CD14-positive monocyte (primary cell): Measurements from ENCODE around the gene P2RY6. TPM values are rescaled to one million over a fixed set of nuclear protein-coding genes. Genes with fewer than 3 reads are reported as not detected.

ENCODE experiments used
- DNase-seq, 3 donors: peaks; one replicate each; pipeline ENCODE4 v3.0.0-alpha.2; 2011 to 2022
- H2AFZ ChIP-seq: 2 replicates; pipeline ENCODE4 v1.6.0; 2012; ENCODE audit warnings: mild to moderate bottlenecking, low read depth, low read length, inconsistent platforms; ENCODE audit not compliant: insufficient read depth, poor library complexity, severe bottlenecking
- H3K27ac ChIP-seq, 2 donors: 1 replicate in 1 of 2; 2 replicates in 1 of 2; pipeline ENCODE4 v1.5.1; 2012 to 2013; ENCODE audit warnings: low read length in 2 of 2, control low read depth in 1 of 2, inconsistent platforms in 1 of 2, low read depth in 1 of 2, mild to moderate bottlenecking in 1 of 2
- H3K27me3 ChIP-seq, 2 donors: one replicate each; pipeline versions ENCODE4 v1.6.0 to v1.6.1; 2011 to 2013; ENCODE audit warnings: low read length in 2 of 2; ENCODE audit not compliant: control insufficient read depth in 2 of 2, insufficient read depth in 2 of 2
- H3K36me3 ChIP-seq, 2 donors: replicated peaks in 1 of 2; 1 replicate in 1 of 2; 2 replicates in 1 of 2; pipeline versions ENCODE4 v1.5.1 to v1.6.1; 2012 to 2013; ENCODE audit warnings: low read length in 2 of 2, control low read depth in 1 of 2, inconsistent platforms in 1 of 2, mild to moderate bottlenecking in 1 of 2; ENCODE audit not compliant: insufficient read depth in 2 of 2, control insufficient read depth in 1 of 2
- H3K4me1 ChIP-seq, 2 donors: 1 replicate in 1 of 2; 2 replicates in 1 of 2; pipeline versions ENCODE4 v1.5.1 to v1.6.1; 2012 to 2013; ENCODE audit warnings: low read length in 2 of 2, control low read depth in 1 of 2, inconsistent platforms in 1 of 2, mild to moderate bottlenecking in 1 of 2, moderate library complexity in 1 of 2; ENCODE audit not compliant: insufficient read depth in 2 of 2, control insufficient read depth in 1 of 2
- H3K4me2 ChIP-seq: replicated peaks from 2 replicates; pipeline ENCODE3; 2012; ENCODE audit warnings: low read length, moderate library complexity, mild to moderate bottlenecking; ENCODE audit not compliant: poor library complexity, severe bottlenecking; ENCODE audit errors: extremely low read depth
- H3K4me3 ChIP-seq, 3 experiments: fragments of 200-600 bp in 1 of 3; sonication (generic) in 1 of 3; replicated peaks in 1 of 3; 1 replicate in 2 of 3; 2 replicates in 1 of 3; pipeline ENCODE4 v1.5.1; 2011 to 2013; ENCODE audit warnings: low read length in 3 of 3, mild to moderate bottlenecking in 3 of 3, control low read depth in 2 of 3, low read depth in 2 of 3, inconsistent platforms in 1 of 3, moderate library complexity in 1 of 3
- H3K79me2 ChIP-seq: 2 replicates; pipeline ENCODE4 v1.6.0; 2012; ENCODE audit warnings: mild to moderate bottlenecking, control low read depth, inconsistent platforms, low read length, moderate library complexity; ENCODE audit not compliant: insufficient read depth
- H3K9ac ChIP-seq: 2 replicates; pipeline ENCODE4 v1.6.0; 2017; ENCODE audit warnings: low read length, mild to moderate bottlenecking; ENCODE audit not compliant: insufficient read depth, poor library complexity, severe bottlenecking
- H3K9me3 ChIP-seq, 2 donors: replicated peaks in 1 of 2; 1 replicate in 1 of 2; 2 replicates in 1 of 2; pipeline versions ENCODE4 v1.5.1 to v1.6.1; 2012 to 2013; ENCODE audit warnings: low read length in 2 of 2, control low read depth in 1 of 2; ENCODE audit not compliant: control insufficient read depth in 1 of 2, insufficient read depth in 1 of 2
- H4K20me1 ChIP-seq: 2 replicates; pipeline ENCODE4 v1.6.0; 2012; ENCODE audit warnings: mild to moderate bottlenecking, low read length, control low read depth, moderate library complexity; ENCODE audit not compliant: insufficient read depth
- H3K27ac Mint-ChIP-seq, 7 donors: one replicate each; pipeline ENCODE4 v1.8.0; 2020; ENCODE audit warnings: mild to moderate bottlenecking in 7 of 7, mixed read lengths in 7 of 7, moderate library complexity in 6 of 7, inconsistent platforms in 2 of 7
- H3K27me3 Mint-ChIP-seq, 3 donors: one replicate each; pipeline ENCODE4 v1.8.0; 2021 to 2022; ENCODE audit warnings: low read depth in 3 of 3, mild to moderate bottlenecking in 3 of 3, mixed read lengths in 3 of 3, moderate library complexity in 3 of 3, inconsistent platforms in 1 of 3
- H3K36me3 Mint-ChIP-seq, 2 donors: one replicate each; pipeline ENCODE4 v1.8.0; 2020; ENCODE audit warnings: mixed read lengths in 2 of 2, inconsistent platforms in 1 of 2, mild to moderate bottlenecking in 1 of 2
- H3K4me1 Mint-ChIP-seq: one replicate; pipeline ENCODE4 v1.8.0; 2020; ENCODE audit warnings: mild to moderate bottlenecking, mixed read lengths
- H3K4me3 Mint-ChIP-seq, 2 donors: one replicate each; pipeline ENCODE4 v1.8.0; 2020; ENCODE audit warnings: mild to moderate bottlenecking in 2 of 2, mixed read lengths in 2 of 2, moderate library complexity in 1 of 2
- H3K9me3 Mint-ChIP-seq, 7 donors: one replicate each; pipeline ENCODE4 v1.8.0; 2020 to 2022; ENCODE audit warnings: mixed read lengths in 7 of 7, mild to moderate bottlenecking in 6 of 7, moderate library complexity in 6 of 7, inconsistent platforms in 2 of 7
- CTCF ChIP-seq: fragments of 200-600 bp; IDR thresholded peaks from one replicate; pipeline ENCODE4 v1.8.0; 2022; ENCODE audit warnings: antibody characterized with exemption, mild to moderate bottlenecking
- WGBS: methylation state at CpG from one replicate; pipeline ENCODE4 v1.1.5; 2013; ENCODE audit warnings: missing lambda C conversion rate; ENCODE audit not compliant: insufficient coverage; 5-methylcytosine and 5-hydroxymethylcytosine counted together
- intact Hi-C, 2 donors: fragments of 100-400 bp; cut with micrococcal nuclease; formaldehyde crosslinking; loops; one replicate each; pipeline versions ENCODE4 v1.15.0 to v1.15.1; 2023
- polyA plus RNA-seq, 3 donors: library from polyadenylated mRNA; depleted of rRNA in 1 of 3; unstranded in 2 of 3; stranded (reverse) in 1 of 3; fragments of 300-500 nt in 2 of 3; fragments of >200 nt in 1 of 3; fragmentation: Illumina TruSeq in 2 of 3; gene quantifications; 1 replicate in 2 of 3; 2 replicates in 1 of 3; pipeline ENCODE4 v1.2.3, GENCODE V29; 2012 to 2021

The P2RY6 gene
- polyA plus RNA-seq, 3 donors = 1.7 to 5.1 (median 1.8) TPM

DNA sequence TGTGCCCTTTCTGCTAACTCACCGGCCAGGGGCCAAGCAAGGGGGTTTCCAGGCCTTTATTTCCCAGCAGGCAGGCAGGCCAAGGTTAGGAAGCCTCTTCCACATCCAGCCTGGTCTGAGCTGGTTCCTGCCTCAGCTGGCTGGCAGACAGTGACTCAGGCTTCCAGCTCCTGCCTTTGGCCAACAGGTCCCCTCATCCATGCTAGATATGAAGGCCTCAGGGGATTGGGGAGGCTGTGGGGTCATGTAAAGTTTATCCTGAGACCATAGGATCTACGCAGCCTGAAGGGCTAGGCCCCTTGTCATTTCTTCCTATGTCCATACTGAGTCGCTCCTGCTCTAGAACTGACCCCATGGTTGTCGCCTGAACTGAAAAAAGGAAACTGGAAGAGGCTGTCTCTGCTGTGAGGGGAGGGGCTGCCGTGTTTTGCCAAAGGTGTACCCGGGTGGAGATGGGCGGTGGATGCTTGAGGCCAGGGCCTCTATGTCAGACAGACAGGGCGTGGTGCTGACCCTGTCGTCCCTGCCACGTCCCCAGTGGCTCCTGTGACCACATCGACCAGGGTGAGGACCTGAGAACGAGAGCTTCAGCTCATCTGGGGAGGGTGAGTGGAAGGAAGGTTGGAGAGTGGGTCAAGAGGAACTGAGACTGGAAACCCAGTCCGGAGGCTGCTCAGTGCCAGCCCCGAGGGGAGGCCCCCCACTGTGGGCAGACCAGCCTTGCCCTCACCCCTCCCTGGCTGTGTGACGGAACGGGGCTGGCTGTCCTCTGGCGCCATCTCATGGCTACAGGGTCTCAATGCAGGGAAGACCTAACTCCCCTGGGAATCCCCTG lies 17.0 kb downstream of the P2RY6 start:
- peak overlapping the region; percentile 66 for H2AFZ ChIP-seq
- peak overlapping the region; percentile 94 for H3K27ac ChIP-seq
- DNase-seq = peak; percentile 91 to 97 (median 95)
- Mint-ChIP-seq H3K4me1 (peaks cover 61% of the 10 kb centered on the region), H3K27ac (peak overlapping the region; percentile 96 to 99 (median 98)), H3K27me3 (peaks cover 5 to 20% (median 8%) of the 10 kb centered on the region in 3 donors), H3K36me3 (peaks cover 5 to 19% of the 10 kb centered on the region in 2 donors), H3K4me3 (peak overlapping the region; percentile 62 to 80), H3K9me3 (peaks cover 0 to 3% (median 0%) of the 10 kb centered on the region in 7 donors)
- peak overlapping the region in 2 of 3 experiments; percentile 7 to 60 for H3K4me3 ChIP-seq
- no peaks in the 10 kb centered on the region for H3K79me2 ChIP-seq
- WGBS = 3% methylated on average over 12 of the region's 17 CpGs
- H3K4me2 ChIP-seq = peak overlapping the region; percentile 69
- H3K9me3 ChIP-seq = no peaks in the 10 kb centered on the region
- H3K27me3 ChIP-seq = no peaks in the 10 kb centered on the region
- peaks cover 38 to 48% of the 10 kb centered on the region in 2 donors for H3K4me1 ChIP-seq
- TF ChIP-seq CTCF = peak; percentile 99
- H4K20me1 ChIP-seq = no peaks in the 10 kb centered on the region
- H3K36me3 ChIP-seq = no peaks in the 10 kb centered on the region
- H3K9ac ChIP-seq = peak overlapping the region; percentile 69
- intact Hi-C loops = loop anchor here in 1 of 2 donors (2.0 to 5.0 kb wide), 4 partner anchors 16 to 102 kb away; partner anchors contain the start of genes P2RY2 and P2RY6

GRCh38 chr11:73290536-73290935 lies 18.4 kb downstream of the P2RY6 start:
- Mint-ChIP-seq H3K27me3 (peaks cover 3 to 20% (median 8%) of the 10 kb centered on the region in 3 donors), H3K36me3 (peaks cover 3 to 17% of the 10 kb centered on the region in 2 donors), H3K4me3 (no peak overlapping the region), H3K9me3 (peaks cover 0 to 3% (median 0%) of the 10 kb centered on the region in 7 donors), H3K4me1 (peaks cover 52% of the 10 kb centered on the region), H3K27ac (peak overlapping the region in 3 of 7 donors; percentile 15 to 26 (median 15))
- TF ChIP-seq CTCF = no peak
- intact Hi-C loops = loop anchor here in 1 of 2 donors (5.0 kb wide), 2 partner anchors 38 to 103 kb away; no protein-coding TSS in a partner anchor
- Histone ChIP-seq H3K9ac (no peak overlapping the region), H3K79me2 (no peaks in the 10 kb centered on the region), H2AFZ (no peak overlapping the region), H3K4me1 (peaks cover 35 to 40% of the 10 kb centered on the region in 2 donors), H4K20me1 (no peaks in the 10 kb centered on the region), H3K27ac (no peak overlapping the region), H3K36me3 (no peaks in the 10 kb centered on the region), H3K27me3 (no peaks in the 10 kb centered on the region), H3K4me3 (no peak overlapping the region), H3K9me3 (no peaks in the 10 kb centered on the region), H3K4me2 (no peak overlapping the region)
- WGBS = 100% methylated on average over 4 of the region's 4 CpGs
- DNase-seq = no peak
